HPDE6-E6E7 (cell line): ENCODE data around the gene PLOD1.
"Not testable (repeated sequence)": the region's sequence is repeated elsewhere in the genome, so short reads cannot be mapped to it uniquely, and the experiment has no call there.

Experiments
- DNase-seq: peaks from one replicate; pipeline ENCODE4 v3.0.0; 2011; ENCODE audit warnings: missing footprints; ENCODE audit errors: extremely low spot score

The PLOD1 gene

GRCh38 chr1:11912482-11913216 is 21.9 kb upstream of the PLOD1 start:
- not testable (repeated sequence) for DNase-seq

GRCh38 chr1:11913291-11913690 is 21.2 kb upstream of the PLOD1 start:
- DNase-seq: no peak

- DNase-seq: no peak
Measured at GRCh38 chr1:11914024-11914423, 20.5 kb upstream of the PLOD1 start.

- DNase-seq: no peak
Measured at GRCh38 chr1:11918799-11919519, 15.6 kb upstream of the PLOD1 start.

GRCh38 chr1:11919621-11920020 is 14.9 kb upstream of the PLOD1 start:
- DNase-seq: no peak

- no peak for DNase-seq
Measured at GRCh38 chr1:11920239-11920903, 14.1 kb upstream of the PLOD1 start.

- no peak for DNase-seq
Measured at GRCh38 chr1:11921022-11921421, 13.5 kb upstream of the PLOD1 start.

GRCh38 chr1:11923069-11923826 is 11.3 kb upstream of the PLOD1 start:
- DNase-seq: no peak

GRCh38 chr1:11923827-11924113 is 10.7 kb upstream of the PLOD1 start:
- DNase-seq: no peak

GRCh38 chr1:11924334-11925195 is 10.0 kb upstream of the PLOD1 start:
- DNase-seq: no peak

- not testable (repeated sequence) for DNase-seq
Measured at GRCh38 chr1:11925196-11925937, 9.2 kb upstream of the PLOD1 start.

GRCh38 chr1:11925938-11926292 is 8.6 kb upstream of the PLOD1 start:
- DNase-seq: no peak

- DNase-seq: no peak
Measured at GRCh38 chr1:11927866-11928592, 6.5 kb upstream of the PLOD1 start.

GRCh38 chr1:11929849-11930248 is 4.7 kb upstream of the PLOD1 start:
- DNase-seq: no peak

- no peak for DNase-seq
Measured at GRCh38 chr1:11930571-11931445, 3.7 kb upstream of the PLOD1 start.

- no peak for DNase-seq
Measured at GRCh38 chr1:11931845-11932244, 2.7 kb upstream of the PLOD1 start.

- DNase-seq: no peak
Measured at GRCh38 chr1:11935057-11935412, 518 bp downstream of the PLOD1 start.

- not testable (repeated sequence) for DNase-seq
Measured at GRCh38 chr1:11935733-11936132, 1.2 kb downstream of the PLOD1 start.
